CD4-positive, alpha-beta memory T cell (primary cell): ENCODE data around the gene OR7A10. TPM values are rescaled to one million over a fixed set of nuclear protein-coding genes. Genes with fewer than 3 reads are reported as not detected.

ENCODE experiments used
- CTCF ChIA-PET: fragments of 350-600 bp; sonication (Branson Sonifier 250); formaldehyde crosslinking; loops from one replicate; lab custom pipeline; 2021; ENCODE audit warnings: inconsistent platforms; ENCODE audit not compliant: partially characterized antibody; lab: Charles Lee
- POLR2A ChIA-PET: fragments of 350-600 bp; sonication (Branson Sonifier 250); formaldehyde crosslinking; loops from one replicate; lab custom pipeline; 2021; ENCODE audit not compliant: partially characterized antibody; lab: Charles Lee
- DNase-seq, 5 donors: peaks; one replicate each; pipeline versions ENCODE4 v3.0.0 to v3.0.0-alpha.2; 2020 to 2022; ENCODE audit warnings: mixed read lengths in 1 of 5
- H3K27ac ChIP-seq: one replicate; pipeline ENCODE4 v1.7.0; 2013; ENCODE audit warnings: low read depth, low read length
- H3K27me3 ChIP-seq: 2 replicates; pipeline ENCODE4 v1.7.0; 2013; ENCODE audit warnings: mild to moderate bottlenecking, low read length, moderate library complexity; ENCODE audit not compliant: insufficient read depth
- H3K36me3 ChIP-seq: 2 replicates; pipeline ENCODE4 v1.7.0; 2013; ENCODE audit warnings: mild to moderate bottlenecking, low read length, moderate library complexity; ENCODE audit not compliant: insufficient read depth
- H3K4me1 ChIP-seq: 2 replicates; pipeline ENCODE4 v1.7.0; 2013; ENCODE audit warnings: mild to moderate bottlenecking, low read length, moderate library complexity; ENCODE audit not compliant: insufficient read depth
- H3K4me3 ChIP-seq, 2 donors: one replicate each; pipeline ENCODE4 v1.7.0; 2013; ENCODE audit warnings: low read length in 2 of 2, mild to moderate bottlenecking in 1 of 2
- H3K9me3 ChIP-seq, 2 donors: one replicate each; pipeline ENCODE4 v1.7.0; 2013; ENCODE audit warnings: low read length in 2 of 2, control low read depth in 1 of 2; ENCODE audit not compliant: control insufficient read depth in 1 of 2
- H3K27ac Mint-ChIP-seq, 7 donors: one replicate each; pipeline ENCODE4 v1.8.0; 2020 to 2021; ENCODE audit warnings: mixed read lengths in 7 of 7, mild to moderate bottlenecking in 6 of 7, inconsistent platforms in 3 of 7, moderate library complexity in 3 of 7
- H3K27me3 Mint-ChIP-seq, 2 donors: one replicate each; pipeline ENCODE4 v1.8.0; 2020 to 2021; ENCODE audit warnings: mixed read lengths in 2 of 2
- H3K36me3 Mint-ChIP-seq, 2 donors: one replicate each; pipeline ENCODE4 v1.8.0; 2020 to 2021; ENCODE audit warnings: mixed read lengths in 2 of 2, inconsistent platforms in 1 of 2, mild to moderate bottlenecking in 1 of 2
- H3K4me1 Mint-ChIP-seq, 4 donors: one replicate each; pipeline ENCODE4 v1.8.0; 2020 to 2021; ENCODE audit warnings: mixed read lengths in 4 of 4, mild to moderate bottlenecking in 1 of 4
- H3K4me3 Mint-ChIP-seq, 8 donors: one replicate each; pipeline ENCODE4 v1.8.0; 2020 to 2021; ENCODE audit warnings: mixed read lengths in 8 of 8, mild to moderate bottlenecking in 7 of 8, moderate library complexity in 6 of 8, inconsistent platforms in 3 of 8
- H3K9me3 Mint-ChIP-seq, 8 donors: one replicate each; pipeline ENCODE4 v1.8.0; 2020 to 2021; ENCODE audit warnings: mixed read lengths in 8 of 8, mild to moderate bottlenecking in 5 of 8, inconsistent platforms in 3 of 8, moderate library complexity in 1 of 8
- intact Hi-C: fragments of 100-400 bp; cut with micrococcal nuclease; formaldehyde crosslinking; loops from one replicate; pipeline ENCODE4 v1.15.1; 2023
- polyA plus RNA-seq, 2 donors: library from polyadenylated mRNA; unstranded; fragments of 300-500 nt; fragmentation: Illumina TruSeq; gene quantifications; one replicate each; pipeline ENCODE4 v1.2.3, GENCODE V29; 2021
- total RNA-seq, 2 experiments: library from RNA; stranded (reverse); gene quantifications; one replicate each; pipeline ENCODE4 v1.2.3, GENCODE V29; 2021

OR7A10 gene
- total and polyA plus RNA-seq, 4 experiments from 2014 or later, result not detected

- H3K27ac Mint-ChIP-seq, result no peak overlapping the region
- ChIA-PET POLR2A (no interaction called here), CTCF (no interaction called here)
- H3K27me3 Mint-ChIP-seq, result peaks cover 10 to 18% of the 10 kb centered on the region in 2 donors
- Histone ChIP-seq H3K4me3 (no peak overlapping the region), H3K4me1 (no peaks in the 10 kb centered on the region), H3K36me3 (no peaks in the 10 kb centered on the region), H3K27ac (no peak overlapping the region), H3K27me3 (no peaks in the 10 kb centered on the region), H3K9me3 (no peaks in the 10 kb centered on the region)
- DNase-seq, result no peak
- H3K4me1 Mint-ChIP-seq, result no peaks in the 10 kb centered on the region
- H3K36me3 Mint-ChIP-seq, result no peaks in the 10 kb centered on the region
- intact Hi-C loops, result no loop called here
- peaks cover 0 to 1% (median 0%) of the 10 kb centered on the region in 8 donors for H3K9me3 Mint-ChIP-seq
- no peak overlapping the region for H3K4me3 Mint-ChIP-seq
These were observed 30.1 kb downstream of the OR7A10 start for GRCh38 chr19:14818588-14818987.

- Histone ChIP-seq H3K36me3 (no peaks in the 10 kb centered on the region), H3K27ac (no peak overlapping the region), H3K4me1 (no peaks in the 10 kb centered on the region), H3K4me3 (no peak overlapping the region), H3K9me3 (no peaks in the 10 kb centered on the region), H3K27me3 (no peaks in the 10 kb centered on the region)
- Mint-ChIP-seq H3K36me3 (no peaks in the 10 kb centered on the region), H3K4me3 (no peak overlapping the region), H3K9me3 (peaks cover 0 to 1% (median 0%) of the 10 kb centered on the region in 8 donors), H3K27me3 (peaks cover 6 to 16% of the 10 kb centered on the region in 2 donors), H3K4me1 (no peaks in the 10 kb centered on the region), H3K27ac (no peak overlapping the region)
- ChIA-PET POLR2A (no interaction called here), CTCF (no interaction called here)
- DNase-seq, result no peak
- intact Hi-C loops, result no loop called here
These were observed 31.7 kb downstream of the OR7A10 start for GRCh38 chr19:14817052-14817451.

GRCh38 chr19:14814982-14815652, 33.6 kb downstream of the OR7A10 start:
- no peaks in the 10 kb centered on the region for H3K9me3 ChIP-seq
- peaks cover 0 to 1% (median 0%) of the 10 kb centered on the region in 8 donors for H3K9me3 Mint-ChIP-seq
- DNase-seq, result no peak
- peaks cover 0 to 7% of the 10 kb centered on the region in 2 donors for H3K27me3 Mint-ChIP-seq
- H3K4me3 ChIP-seq, result no peak overlapping the region
- ChIA-PET POLR2A (no interaction called here), CTCF (no interaction called here)
- no peak overlapping the region for H3K4me3 Mint-ChIP-seq
- intact Hi-C loops, result no loop called here
- no peaks in the 10 kb centered on the region for H3K36me3 ChIP-seq
- H3K4me1 ChIP-seq, result no peaks in the 10 kb centered on the region
- H3K4me1 Mint-ChIP-seq, result no peaks in the 10 kb centered on the region
- H3K27ac Mint-ChIP-seq, result no peak overlapping the region
- no peak overlapping the region for H3K27ac ChIP-seq
- no peaks in the 10 kb centered on the region for H3K27me3 ChIP-seq
- no peaks in the 10 kb centered on the region for H3K36me3 Mint-ChIP-seq

- DNase-seq, result no peak
- H3K4me1 Mint-ChIP-seq, result peaks cover 0 to 6% (median 4%) of the 10 kb centered on the region in 4 donors
- Histone ChIP-seq H3K36me3 (no peaks in the 10 kb centered on the region), H3K4me1 (no peaks in the 10 kb centered on the region), H3K9me3 (no peaks in the 10 kb centered on the region), H3K27ac (no peak overlapping the region), H3K27me3 (no peaks in the 10 kb centered on the region), H3K4me3 (no peak overlapping the region)
- no peak overlapping the region for H3K4me3 Mint-ChIP-seq
- H3K27me3 Mint-ChIP-seq, result peaks cover 2 to 12% of the 10 kb centered on the region in 2 donors
- ChIA-PET POLR2A (no interaction called here), CTCF (no interaction called here)
- H3K36me3 Mint-ChIP-seq, result no peaks in the 10 kb centered on the region
- H3K27ac Mint-ChIP-seq, result peak overlapping the region in 1 of 7 donors; percentile 24
- intact Hi-C loops, result no loop called here
- no peaks in the 10 kb centered on the region for H3K9me3 Mint-ChIP-seq
These were observed 39.3 kb downstream of the OR7A10 start for GRCh38 chr19:14809272-14810057.

- H3K36me3 Mint-ChIP-seq, result no peaks in the 10 kb centered on the region
- H3K9me3 Mint-ChIP-seq, result no peaks in the 10 kb centered on the region
- Histone ChIP-seq H3K27me3 (no peaks in the 10 kb centered on the region), H3K36me3 (no peaks in the 10 kb centered on the region), H3K4me3 (no peak overlapping the region), H3K27ac (no peak overlapping the region), H3K9me3 (no peaks in the 10 kb centered on the region), H3K4me1 (no peaks in the 10 kb centered on the region)
- H3K4me1 Mint-ChIP-seq, result peaks cover 0 to 6% (median 4%) of the 10 kb centered on the region in 4 donors
- no peak for DNase-seq
- POLR2A ChIA-PET, result no interaction called here
- H3K27ac Mint-ChIP-seq, result no peak overlapping the region
- H3K4me3 Mint-ChIP-seq, result no peak overlapping the region
- intact Hi-C loops, result no loop called here
- peaks cover 11 to 17% of the 10 kb centered on the region in 2 donors for H3K27me3 Mint-ChIP-seq
- CTCF ChIA-PET, result no interaction called here
These were observed 44.0 kb downstream of the OR7A10 start for GRCh38 chr19:14804765-14805164.

GRCh38 chr19:14798760-14799159, 50.0 kb downstream of the OR7A10 start:
- Histone ChIP-seq H3K27me3 (no peaks in the 10 kb centered on the region), H3K27ac (no peak overlapping the region), H3K4me3 (no peak overlapping the region), H3K4me1 (no peaks in the 10 kb centered on the region), H3K36me3 (no peaks in the 10 kb centered on the region), H3K9me3 (no peaks in the 10 kb centered on the region)
- CTCF ChIA-PET, result no interaction called here
- POLR2A ChIA-PET, result no interaction called here
- Mint-ChIP-seq H3K27ac (no peak overlapping the region), H3K9me3 (peaks cover 0 to 4% (median 0%) of the 10 kb centered on the region in 8 donors), H3K4me1 (no peaks in the 10 kb centered on the region), H3K4me3 (no peak overlapping the region), H3K27me3 (peaks cover 17 to 18% of the 10 kb centered on the region in 2 donors), H3K36me3 (no peaks in the 10 kb centered on the region)
- no peak for DNase-seq
- intact Hi-C loops, result no loop called here

- Histone ChIP-seq H3K27ac (no peak overlapping the region), H3K9me3 (no peaks in the 10 kb centered on the region), H3K4me3 (no peak overlapping the region), H3K36me3 (no peaks in the 10 kb centered on the region), H3K4me1 (no peaks in the 10 kb centered on the region), H3K27me3 (peaks cover 4% of the 10 kb centered on the region)
- Mint-ChIP-seq H3K27me3 (peaks cover 13 to 14% of the 10 kb centered on the region in 2 donors), H3K9me3 (peaks cover 0 to 4% (median 0%) of the 10 kb centered on the region in 8 donors), H3K4me1 (no peaks in the 10 kb centered on the region), H3K36me3 (no peaks in the 10 kb centered on the region), H3K4me3 (no peak overlapping the region), H3K27ac (no peak overlapping the region)
- intact Hi-C loops, result no loop called here
- POLR2A ChIA-PET, result no interaction called here
- CTCF ChIA-PET, result interaction anchor here (1.5 kb wide), 1 partner anchor 9 kb away, joined by 3 read pairs; no protein-coding TSS in a partner anchor
- DNase-seq, result no peak
These were observed 52.7 kb downstream of the OR7A10 start for GRCh38 chr19:14796021-14796420.
